Mucosa of descending colon (tissue), 3 donors: ENCODE measurements around the gene RABL3. TPM values are rescaled to one million over a fixed set of nuclear protein-coding genes. Genes with fewer than 3 reads are reported as not detected.
"Not testable (repeated sequence)": the region's sequence is repeated elsewhere in the genome, so short reads cannot be mapped to it uniquely, and the experiment has no call there.

Experiments used
- ATAC-seq: fragments of 200-7000 bp; cut with Tn5 transposase; one replicate; pipeline ENCODE4 v1.9.1; 2020; ENCODE audit warnings: mild to moderate bottlenecking, moderate library complexity
- DNase-seq, 3 donors: peaks; one replicate each; pipeline ENCODE4 v3.0.0-alpha.2; 2020
- H3K36me3 ChIP-seq: fragments of 200-600 bp; one replicate; pipeline ENCODE4 v1.8.0; 2021; ENCODE audit warnings: low read depth, mild to moderate bottlenecking
- H3K4me1 ChIP-seq: fragments of 200-600 bp; one replicate; pipeline ENCODE4 v1.8.0; 2021; ENCODE audit warnings: low read depth, mild to moderate bottlenecking
- H3K4me3 ChIP-seq: fragments of 200-600 bp; one replicate; pipeline ENCODE4 v1.8.0; 2021; ENCODE audit warnings: mild to moderate bottlenecking
- H3K9me3 ChIP-seq: fragments of 200-600 bp; one replicate; pipeline ENCODE4 v1.8.0; 2021; ENCODE audit warnings: mild to moderate bottlenecking
- CTCF ChIP-seq: fragments of 200-600 bp; IDR thresholded peaks from one replicate; pipeline ENCODE4 v1.8.0; 2022; ENCODE audit warnings: antibody characterized with exemption, mild to moderate bottlenecking
- intact Hi-C, 2 donors: fragments of 100-400 bp; cut with DNase I in 1 of 2; cut with micrococcal nuclease in 1 of 2; formaldehyde crosslinking; loops; one replicate each; pipeline versions ENCODE4 v1.11.0 to v1.11.1; 2022; cut with DNase I, micrococcal nuclease
- total RNA-seq, 3 donors: library from RNA; stranded (reverse); fragmentation: NEBNext Ultra II Directional in 2 of 3; extraction: Animal tissue kit (Norgen Biotek cat#: 25700) in 2 of 3; gene quantifications; one replicate each; pipeline versions ENCODE4 v1.2.1 to v1.2.4, GENCODE V29; 2021 to 2023
- donor health status: DM: no; HTN: no; CAD: no; lungs with moderate emphysema.
- donor health status: DM: no; HTN: no; CAD: no.
- donor health status: DM: no; HTN: yes; CAD: no.

RABL3 gene
- total RNA-seq, 3 donors from 2014 or later, result 23.0 to 26.5 (median 25.9) TPM

- Histone ChIP-seq H3K4me1 (peaks cover 11% of the 10 kb centered on the region), H3K4me3 (no peak overlapping the region), H3K36me3 (no peaks in the 10 kb centered on the region), H3K9me3 (no peaks in the 10 kb centered on the region)
- intact Hi-C loops, result no loop called here
- ATAC-seq (no peak), DNase-seq (no peak)
- no peak for TF ChIP-seq CTCF
Measured at GRCh38 chr3:120681506-120682038, 60.7 kb downstream of the RABL3 start.

DNA sequence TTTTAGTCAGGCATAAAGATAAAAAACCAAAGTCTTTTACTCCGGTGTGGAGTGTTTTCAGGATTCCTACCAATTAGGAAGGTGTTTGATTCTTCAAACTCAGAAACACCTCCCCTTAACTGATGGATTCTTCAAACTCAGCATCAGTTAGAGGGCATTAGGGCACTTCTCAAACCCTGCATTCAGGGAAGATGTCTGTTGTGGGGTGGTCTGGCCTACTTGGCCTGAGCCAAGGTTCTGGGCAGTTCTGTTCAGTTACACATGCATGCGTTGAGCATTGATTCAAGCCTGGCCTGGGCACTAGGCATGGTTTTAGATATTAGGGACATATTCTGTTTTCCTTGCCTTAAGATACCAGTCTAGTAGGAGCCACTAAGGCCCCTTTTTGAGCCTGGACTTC is 61.3 kb downstream of the RABL3 start:
- intact Hi-C loops, result no loop called here
- no peaks in the 10 kb centered on the region for H3K36me3 ChIP-seq
- DNase-seq (no peak), ATAC-seq (no peak)
- TF ChIP-seq CTCF, result no peak
- peaks cover 11% of the 10 kb centered on the region for H3K4me1 ChIP-seq
- no peak overlapping the region for H3K4me3 ChIP-seq
- no peaks in the 10 kb centered on the region for H3K9me3 ChIP-seq

GRCh38 chr3:120680193-120680894 is 62.0 kb downstream of the RABL3 start:
- intact Hi-C loops, result no loop called here
- ATAC-seq (no peak), DNase-seq (no peak)
- Histone ChIP-seq H3K4me1 (peaks cover 11% of the 10 kb centered on the region), H3K36me3 (no peaks in the 10 kb centered on the region), H3K4me3 (no peak overlapping the region), H3K9me3 (no peaks in the 10 kb centered on the region)
- TF ChIP-seq CTCF, result no peak

GRCh38 chr3:120678984-120679383 is 63.3 kb downstream of the RABL3 start:
- Histone ChIP-seq H3K4me3 (no peak overlapping the region), H3K36me3 (no peaks in the 10 kb centered on the region), H3K4me1 (peaks cover 11% of the 10 kb centered on the region), H3K9me3 (no peaks in the 10 kb centered on the region)
- no peak for TF ChIP-seq CTCF
- ATAC-seq, result peak; percentile 40
- intact Hi-C loops, result no loop called here
- peak in 1 of 3 donors; percentile 33 for DNase-seq

DNA sequence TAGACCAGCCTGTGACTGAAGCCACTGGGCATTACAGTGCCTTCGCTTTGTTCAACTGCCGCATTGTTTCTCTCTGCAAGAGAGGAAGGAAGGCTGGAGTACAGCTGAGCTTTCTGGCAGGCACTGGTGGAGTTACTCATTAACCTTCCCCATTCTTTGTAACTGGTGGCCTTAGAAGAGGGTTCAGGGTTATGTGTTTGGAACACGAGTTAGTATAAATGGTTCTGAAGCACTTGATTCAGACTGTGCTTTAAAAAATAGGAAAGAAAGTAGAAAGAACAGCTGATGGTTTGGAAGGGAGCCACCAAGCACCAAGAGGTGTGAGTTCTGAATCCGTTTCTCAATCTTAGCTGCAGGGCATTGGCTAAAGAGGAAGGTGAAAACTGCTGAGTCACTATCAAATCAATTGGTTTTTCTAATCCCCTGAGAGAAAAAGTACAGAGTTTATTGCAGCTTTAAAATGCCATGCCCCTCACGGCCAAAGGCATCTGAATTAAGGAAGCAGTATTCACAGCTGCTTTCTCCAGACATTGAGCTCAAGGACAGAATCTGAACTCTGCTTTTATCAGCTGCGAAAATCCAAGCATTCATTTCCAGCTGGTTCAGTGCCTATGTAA is 63.9 kb downstream of the RABL3 start:
- ATAC-seq, result peak; percentile 79
- Histone ChIP-seq H3K36me3 (no peaks in the 10 kb centered on the region), H3K9me3 (no peaks in the 10 kb centered on the region), H3K4me1 (peaks cover 11% of the 10 kb centered on the region), H3K4me3 (no peak overlapping the region)
- TF ChIP-seq CTCF, result no peak
- intact Hi-C loops, result no loop called here
- peak in 1 of 3 donors; percentile 87 for DNase-seq

- H3K9me3 ChIP-seq, H3K36me3 ChIP-seq, intact Hi-C loops, DNase-seq, H3K4me3 ChIP-seq, ATAC-seq: not testable (repeated sequence)
- H3K4me1 ChIP-seq, result peaks cover 11% of the 10 kb centered on the region
Measured at GRCh38 chr3:120677193-120677592, 65.1 kb downstream of the RABL3 start.
